ENCODE data around the gene KATNAL2. TPM values are rescaled to one million over a fixed set of nuclear protein-coding genes. Genes with fewer than 3 reads are reported as not detected.

The KATNAL2 gene
- total RNA-seq, 2 donors from 2014 or later: 4.2 to 6.4 TPM

DNA sequence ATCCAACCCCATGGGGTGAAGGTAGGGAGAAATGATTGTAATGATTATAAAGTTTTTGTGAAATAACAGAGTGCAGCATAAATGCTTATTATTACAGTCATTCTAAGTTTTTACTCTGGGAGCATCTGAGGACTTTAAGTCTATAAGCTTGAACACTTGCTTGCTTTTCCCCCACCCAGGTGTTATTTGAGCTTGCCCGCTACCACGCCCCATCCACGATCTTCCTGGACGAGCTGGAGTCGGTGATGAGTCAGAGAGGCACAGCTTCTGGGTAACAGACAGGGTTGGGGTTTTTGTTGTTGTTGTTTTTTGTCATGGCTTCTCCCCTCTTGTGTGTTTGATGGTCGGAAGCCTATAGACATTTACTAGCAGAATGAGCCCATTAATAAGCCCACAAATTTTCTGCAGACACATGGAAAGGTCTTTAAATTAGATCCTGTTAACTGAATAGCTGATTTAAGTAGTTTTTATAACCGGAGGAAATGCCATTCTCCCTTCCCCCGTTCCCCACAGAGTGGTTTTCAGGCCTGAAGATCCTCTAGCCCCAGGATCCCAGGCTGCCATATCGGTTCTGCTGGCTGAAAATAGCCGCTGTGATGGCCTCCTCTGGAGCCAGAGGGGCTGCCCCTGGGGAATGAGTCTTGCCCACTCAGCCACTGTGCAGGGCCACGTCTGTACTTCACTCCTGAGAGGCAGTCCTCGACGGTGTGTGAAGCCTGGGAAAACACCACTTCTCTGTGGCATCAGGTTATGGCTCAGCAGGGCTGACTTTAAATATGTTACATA is 157.9 kb downstream of the KATNAL2 start:
- H3K4me1 Mint-ChIP-seq: peaks cover 11% of the 10 kb centered on the region
- H3K27me3 Mint-ChIP-seq (ENCODE audit: insufficient read depth): no peaks in the 10 kb centered on the region
- TF ChIP-seq, protein P1, sequence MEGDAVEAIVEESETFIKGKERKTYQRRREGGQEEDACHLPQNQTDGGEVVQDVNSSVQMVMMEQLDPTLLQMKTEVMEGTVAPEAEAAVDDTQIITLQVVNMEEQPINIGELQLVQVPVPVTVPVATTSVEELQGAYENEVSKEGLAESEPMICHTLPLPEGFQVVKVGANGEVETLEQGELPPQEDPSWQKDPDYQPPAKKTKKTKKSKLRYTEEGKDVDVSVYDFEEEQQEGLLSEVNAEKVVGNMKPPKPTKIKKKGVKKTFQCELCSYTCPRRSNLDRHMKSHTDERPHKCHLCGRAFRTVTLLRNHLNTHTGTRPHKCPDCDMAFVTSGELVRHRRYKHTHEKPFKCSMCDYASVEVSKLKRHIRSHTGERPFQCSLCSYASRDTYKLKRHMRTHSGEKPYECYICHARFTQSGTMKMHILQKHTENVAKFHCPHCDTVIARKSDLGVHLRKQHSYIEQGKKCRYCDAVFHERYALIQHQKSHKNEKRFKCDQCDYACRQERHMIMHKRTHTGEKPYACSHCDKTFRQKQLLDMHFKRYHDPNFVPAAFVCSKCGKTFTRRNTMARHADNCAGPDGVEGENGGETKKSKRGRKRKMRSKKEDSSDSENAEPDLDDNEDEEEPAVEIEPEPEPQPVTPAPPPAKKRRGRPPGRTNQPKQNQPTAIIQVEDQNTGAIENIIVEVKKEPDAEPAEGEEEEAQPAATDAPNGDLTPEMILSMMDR (conservative IDR thresholded peaks at IDR 0.05): no peak
- H3K4me3 ChIP-seq (ENCODE audit: low read length): no peak overlapping the region
- no peaks in the 10 kb centered on the region for H3K9me3 ChIP-seq (ENCODE audit: control insufficient read depth, low read length)
- H3K4me3 Mint-ChIP-seq: no peak overlapping the region
- no peaks in the 10 kb centered on the region for H3K27me3 ChIP-seq (ENCODE audit: control insufficient read depth, insufficient read depth, low read length, poor library complexity, severe bottlenecking)
- 48 to 66% methylated on average over 9 to 12 of the region's 13 CpGs for WGBS, 2 experiments (ENCODE audit: insufficient coverage in 1 of 2, insufficient read length in 1 of 2)
- H3K27ac ChIP-seq (ENCODE audit: low read depth, low read length): no peak overlapping the region
- H3K36me3 ChIP-seq (ENCODE audit: control insufficient read depth, insufficient read depth, low read length): no peaks in the 10 kb centered on the region
- peak; percentile 69 for DNase-seq
- peak overlapping the region; percentile 72 for H3K27ac Mint-ChIP-seq
- H3K9me3 Mint-ChIP-seq: no peaks in the 10 kb centered on the region
- H3K4me1 ChIP-seq (ENCODE audit: control insufficient read depth, insufficient read depth, low read length): no peaks in the 10 kb centered on the region
- no peak overlapping the region for H3K9ac ChIP-seq (ENCODE audit: extremely low read depth, low read length, poor library complexity, severe bottlenecking)
- H3K36me3 Mint-ChIP-seq (ENCODE audit: low read depth): no peaks in the 10 kb centered on the region

DNA sequence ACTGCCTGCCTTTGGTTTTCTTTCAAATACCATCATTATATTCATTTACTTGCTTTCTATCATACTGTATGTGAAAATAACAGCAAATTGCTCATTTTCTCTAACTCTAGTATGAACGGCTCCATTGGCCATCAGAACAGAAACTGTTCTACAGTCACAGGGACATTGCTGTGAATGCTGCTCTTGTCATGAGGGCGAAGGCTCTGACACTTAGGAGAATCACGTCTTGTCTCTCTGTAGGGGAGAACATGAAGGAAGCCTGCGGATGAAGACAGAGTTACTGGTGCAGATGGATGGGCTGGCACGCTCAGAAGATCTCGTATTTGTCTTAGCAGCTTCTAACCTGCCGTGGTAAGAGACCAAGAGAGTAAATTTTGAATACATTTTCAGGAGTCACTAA is 159.7 kb downstream of the KATNAL2 start:
- Mint-ChIP-seq H3K27ac (no peak overlapping the region), H3K36me3 (ENCODE audit: low read depth) (no peaks in the 10 kb centered on the region), H3K4me3 (no peak overlapping the region), H3K4me1 (peaks cover 11% of the 10 kb centered on the region), H3K27me3 (ENCODE audit: insufficient read depth) (no peaks in the 10 kb centered on the region), H3K9me3 (no peaks in the 10 kb centered on the region)
- 90 to 91% methylated on average over 6 to 7 of the region's 7 CpGs for WGBS, 2 experiments (ENCODE audit: insufficient coverage in 1 of 2, insufficient read length in 1 of 2)
- TF ChIP-seq, protein P1 (conservative IDR thresholded peaks at IDR 0.05): no peak
- H3K27ac ChIP-seq (ENCODE audit: low read depth, low read length): no peak overlapping the region
- DNase-seq: no peak
- no peaks in the 10 kb centered on the region for H3K4me1 ChIP-seq (ENCODE audit: control insufficient read depth, insufficient read depth, low read length)
- H3K4me3 ChIP-seq (ENCODE audit: low read length): no peak overlapping the region
- H3K9me3 ChIP-seq (ENCODE audit: control insufficient read depth, low read length): no peaks in the 10 kb centered on the region
- H3K9ac ChIP-seq (ENCODE audit: extremely low read depth, low read length, poor library complexity, severe bottlenecking): no peak overlapping the region
- H3K27me3 ChIP-seq (ENCODE audit: control insufficient read depth, insufficient read depth, low read length, poor library complexity, severe bottlenecking): no peaks in the 10 kb centered on the region
- no peaks in the 10 kb centered on the region for H3K36me3 ChIP-seq (ENCODE audit: control insufficient read depth, insufficient read depth, low read length)

DNA sequence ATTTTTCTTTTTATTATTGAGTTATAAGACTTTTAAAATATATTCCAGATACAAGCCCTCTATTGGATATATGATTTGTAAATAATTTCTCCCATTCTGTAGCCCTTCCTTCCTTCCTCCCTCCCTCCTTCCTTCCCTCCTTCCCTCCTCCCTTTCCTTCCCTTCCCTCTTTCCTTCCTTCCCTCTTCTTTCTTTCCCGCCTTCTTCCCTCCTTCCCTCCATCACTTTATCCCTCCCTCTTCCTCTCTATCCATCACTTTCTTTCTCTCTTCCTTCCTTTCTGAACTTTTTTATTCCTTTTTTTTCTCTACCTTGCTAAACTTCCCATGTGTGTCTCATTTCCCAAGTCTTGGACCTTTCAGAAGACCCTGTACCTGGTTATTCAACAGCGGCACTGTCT is 163.5 kb downstream of the KATNAL2 start:
- DNase-seq: no peak
- Histone ChIP-seq H3K27me3 (ENCODE audit: control insufficient read depth, insufficient read depth, low read length, poor library complexity, severe bottlenecking) (no peaks in the 10 kb centered on the region), H3K36me3 (ENCODE audit: control insufficient read depth, insufficient read depth, low read length) (no peaks in the 10 kb centered on the region), H3K9me3 (ENCODE audit: control insufficient read depth, low read length) (no peaks in the 10 kb centered on the region), H3K4me1 (ENCODE audit: control insufficient read depth, insufficient read depth, low read length) (no peaks in the 10 kb centered on the region), H3K27ac (ENCODE audit: low read depth, low read length) (no peak overlapping the region), H3K4me3 (ENCODE audit: low read length) (no peak overlapping the region), H3K9ac (ENCODE audit: extremely low read depth, low read length, poor library complexity, severe bottlenecking) (no peak overlapping the region)
- Mint-ChIP-seq H3K4me3 (no peak overlapping the region), H3K9me3 (no peaks in the 10 kb centered on the region), H3K27ac (no peak overlapping the region), H3K36me3 (ENCODE audit: low read depth) (no peaks in the 10 kb centered on the region), H3K4me1 (peaks cover under 1% of the 10 kb centered on the region), H3K27me3 (ENCODE audit: insufficient read depth) (no peaks in the 10 kb centered on the region)
- TF ChIP-seq, protein P1 (conservative IDR thresholded peaks at IDR 0.05): no peak
- 95 to 100% methylated on average over 1 to 2 of the region's 2 CpGs for WGBS, 2 experiments (ENCODE audit: insufficient coverage in 1 of 2, insufficient read length in 1 of 2)

Measured in endodermal cell (in vitro differentiated cells).